Fibroblast of mammary gland (primary cell): ENCODE measurements around the gene CD177.
"Not testable (repeated sequence)": the region's sequence is repeated elsewhere in the genome, so short reads cannot be mapped to it uniquely, and the experiment has no call there.

ENCODE experiments used
- DNase-seq: peaks from one replicate; pipeline ENCODE4 v3.0.0-alpha.2; 2010; ENCODE audit warnings: low read depth
- H3K4me3 ChIP-seq: 2 replicates; pipeline ENCODE4 v1.5.1; 2011; ENCODE audit warnings: low read depth, mild to moderate bottlenecking, low read length, moderate library complexity; ENCODE audit not compliant: control insufficient read depth
- CTCF ChIP-seq: conservative IDR thresholded peaks from 2 replicates; pipeline ENCODE4 v1.5.1; 2011; ENCODE audit warnings: low read depth, low read length, inconsistent platforms; ENCODE audit not compliant: control insufficient read depth, insufficient read depth

The CD177 gene

GRCh38 chr19:43371909-43372308 lies 18.4 kb downstream of the CD177 start:
- no peak overlapping the region for H3K4me3 ChIP-seq
- no peak for TF ChIP-seq CTCF
- DNase-seq, result no peak

GRCh38 chr19:43372462-43372861 lies 19.0 kb downstream of the CD177 start:
- TF ChIP-seq CTCF, result no peak
- no peak overlapping the region for H3K4me3 ChIP-seq
- DNase-seq, result peak; percentile 11

GRCh38 chr19:43377624-43378023 lies 24.1 kb downstream of the CD177 start:
- DNase-seq, result not testable (repeated sequence)

GRCh38 chr19:43380008-43380407 lies 26.5 kb downstream of the CD177 start:
- no peak for DNase-seq
- no peak overlapping the region for H3K4me3 ChIP-seq
- TF ChIP-seq CTCF, result no peak

More at GRCh38 chr19:43377624-43378023, 24.1 kb downstream of the CD177 start:
- not testable (repeated sequence) for H3K4me3 ChIP-seq

GRCh38 chr19:43380771-43381386 lies 27.4 kb downstream of the CD177 start:
- no peak for DNase-seq
- H3K4me3 ChIP-seq, result no peak overlapping the region
- TF ChIP-seq CTCF, result no peak

GRCh38 chr19:43382586-43383216 lies 29.2 kb downstream of the CD177 start:
- not testable (repeated sequence) for DNase-seq, H3K4me3 ChIP-seq

GRCh38 chr19:43383254-43383653 lies 29.8 kb downstream of the CD177 start:
- DNase-seq, H3K4me3 ChIP-seq: not testable (repeated sequence)

GRCh38 chr19:43383759-43384158 lies 30.3 kb downstream of the CD177 start:
- DNase-seq, H3K4me3 ChIP-seq: not testable (repeated sequence)

GRCh38 chr19:43390903-43391551 lies 37.5 kb downstream of the CD177 start:
- DNase-seq, H3K4me3 ChIP-seq: not testable (repeated sequence)

- DNase-seq, H3K4me3 ChIP-seq: not testable (repeated sequence)
These were observed 38.1 kb downstream of the CD177 start for GRCh38 chr19:43391552-43391935.

GRCh38 chr19:43393501-43393900 lies 40.0 kb downstream of the CD177 start:
- DNase-seq, H3K4me3 ChIP-seq: not testable (repeated sequence)
